Esophagus squamous epithelium (tissue), 4 donors: Measurements from ENCODE around the gene IL18R1.

Experiments used
- CTCF ChIP-seq, 6 experiments: fragments of 450-650 bp in 4 of 6; fragments of 200-600 bp in 2 of 6; sonication (generic) in 2 of 6; IDR thresholded peaks; one replicate each; pipeline ENCODE4 v1.5.1; 2016 to 2019; ENCODE audit warnings: antibody characterized with exemption in 6 of 6, mild to moderate bottlenecking in 4 of 6, moderate library complexity in 4 of 6
- POLR2A ChIP-seq, 4 donors: fragments of 450-650 bp; IDR thresholded peaks; one replicate each; pipeline ENCODE4 v1.6.1; 2017; ENCODE audit warnings: antibody characterized with exemption in 4 of 4, mild to moderate bottlenecking in 4 of 4, moderate library complexity in 3 of 4

DNA sequence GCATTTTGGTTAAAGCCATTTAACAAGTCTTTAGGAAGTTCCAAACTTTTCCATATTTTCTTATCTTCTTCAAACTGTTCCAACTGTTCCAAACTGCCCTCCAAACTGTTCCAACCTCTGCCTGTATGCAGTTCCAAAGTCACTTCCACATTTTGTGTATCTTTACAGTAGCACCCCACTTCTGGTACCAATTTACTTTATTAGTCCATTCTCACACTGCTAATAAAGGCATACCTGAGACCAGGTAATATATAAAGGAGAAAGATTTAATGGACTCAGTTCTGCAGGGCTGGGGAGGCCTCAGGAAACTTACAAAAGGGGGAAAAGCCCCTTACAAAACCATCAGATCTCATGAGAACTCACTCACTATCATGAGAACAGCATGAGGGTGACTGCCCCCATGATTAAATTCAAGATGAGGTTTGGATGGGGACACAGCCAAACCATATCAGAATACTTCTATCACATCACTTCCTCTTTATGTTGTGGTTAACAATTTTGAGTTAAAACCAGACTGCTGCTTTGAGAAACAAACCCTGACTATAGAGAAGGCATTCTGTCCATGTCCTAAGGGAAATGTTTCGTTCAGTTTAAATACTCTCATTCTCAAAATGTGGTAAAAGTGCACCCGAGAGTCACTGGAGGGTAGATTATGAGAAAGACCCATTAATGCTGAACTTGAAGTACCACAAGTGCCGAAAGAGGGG lies 11.0 kb downstream of the IL18R1 start:
- TF ChIP-seq CTCF (IDR thresholded peaks at IDR 0.05) (no peak), POLR2A (IDR thresholded peaks at IDR 0.05) (no peak)
